IMR-90 (cell line): ENCODE data around the gene CA4. TPM values are rescaled to one million over a fixed set of nuclear protein-coding genes. Genes with fewer than 3 reads are reported as not detected.

Experiments used
- ATAC-seq: fragments of 200-7000 bp; cut with Tn5 transposase; 2 replicates; pipeline ENCODE4 v1.9.1; 2020; ENCODE audit warnings: low read depth, mild to moderate bottlenecking, moderate library complexity
- BruUV-seq: library from RNA; stranded (reverse); fragments of 400-500 nt; replicated peaks from 2 replicates; lab custom pipeline; 2021; lab: Mats Ljungman, UMichigan
- CTCF ChIA-PET: fragments of 300-600 bp; formaldehyde crosslinking; extraction: SDS; loops from one replicate; lab custom pipeline; 2021; ENCODE audit warnings: antibody characterized with exemption; lab: Yijun Ruan, JAX
- POLR2A ChIA-PET: fragments of 300-600 bp; sonication (Branson Sonifier 250); formaldehyde crosslinking; loops from one replicate; lab custom pipeline; 2022; ENCODE audit warnings: antibody characterized with exemption; ENCODE audit not compliant: unreplicated experiment; lab: Charles Lee
- DNase-seq: peaks from one replicate; pipeline ENCODE4 v3.0.0; 2013
- H2AFZ ChIP-seq: replicated peaks from 2 replicates; pipeline ENCODE3; 2013; ENCODE audit warnings: low read length, mild to moderate bottlenecking; ENCODE audit not compliant: poor library complexity
- H2AK5ac ChIP-seq: 2 replicates; pipeline ENCODE4 v1.6.1; 2013; ENCODE audit warnings: low read depth, low read length, inconsistent platforms
- H2AK9ac ChIP-seq: replicated peaks from 2 replicates; pipeline ENCODE3; 2013; ENCODE audit warnings: mild to moderate bottlenecking, low read depth, low read length, moderate library complexity; ENCODE audit not compliant: poor library complexity
- H2BK120ac ChIP-seq: 2 replicates; pipeline ENCODE4 v1.6.1; 2013; ENCODE audit warnings: low read depth, low read length, inconsistent platforms
- H2BK15ac ChIP-seq: 3 replicates; pipeline ENCODE4 v1.6.1; 2013; ENCODE audit warnings: low read depth, low read length, inconsistent platforms
- H2BK20ac ChIP-seq: 2 replicates; pipeline ENCODE4 v1.6.1; 2013; ENCODE audit warnings: low read depth, mild to moderate bottlenecking, inconsistent platforms, low read length, moderate library complexity
- H2BK5ac ChIP-seq: 2 replicates; pipeline ENCODE4 v1.6.1; 2013; ENCODE audit warnings: mild to moderate bottlenecking, low read depth, low read length, inconsistent platforms; ENCODE audit not compliant: poor library complexity, severe bottlenecking
- H3K14ac ChIP-seq: replicated peaks from 2 replicates; pipeline ENCODE4 v1.6.1; 2013; ENCODE audit warnings: low read depth, low read length, inconsistent platforms
- H3K18ac ChIP-seq: 2 replicates; pipeline ENCODE4 v1.6.1; 2013; ENCODE audit warnings: low read depth, low read length, control low read depth
- H3K23ac ChIP-seq: 2 replicates; pipeline ENCODE4 v1.6.1; 2013; ENCODE audit warnings: low read depth, low read length, inconsistent platforms
- H3K27ac ChIP-seq: 2 replicates; pipeline ENCODE4 v1.5.1; 2013; ENCODE audit warnings: mild to moderate bottlenecking, control low read depth, low read length; ENCODE audit not compliant: insufficient read depth
- H3K27me3 ChIP-seq: 2 replicates; pipeline ENCODE4 v1.6.1; 2013; ENCODE audit warnings: low read length; ENCODE audit not compliant: control insufficient read depth, insufficient read depth
- H3K36me3 ChIP-seq: 2 replicates; pipeline ENCODE4 v1.6.1; 2013; ENCODE audit warnings: low read length, mixed read lengths; ENCODE audit not compliant: control insufficient read depth, insufficient read depth
- H3K4ac ChIP-seq: 2 replicates; pipeline ENCODE4 v1.6.1; 2013; ENCODE audit warnings: low read depth, low read length, inconsistent platforms
- H3K4me1 ChIP-seq: 2 replicates; pipeline ENCODE4 v1.6.1; 2013; ENCODE audit warnings: low read length, mixed read lengths; ENCODE audit not compliant: control insufficient read depth, insufficient read depth
- H3K4me2 ChIP-seq: 2 replicates; pipeline ENCODE4 v1.6.1; 2013; ENCODE audit warnings: low read depth, mild to moderate bottlenecking, control low read depth, low read length, moderate library complexity
- H3K4me3 ChIP-seq: 2 replicates; pipeline ENCODE4 v1.5.1; 2013; ENCODE audit warnings: low read depth, mild to moderate bottlenecking, control low read depth, low read length, moderate library complexity; ENCODE audit not compliant: insufficient read depth
- H3K56ac ChIP-seq: 2 replicates; pipeline ENCODE4 v1.6.1; 2013; ENCODE audit warnings: low read length, inconsistent platforms; ENCODE audit not compliant: insufficient read depth; ENCODE audit errors: extremely low read depth
- H3K79me1 ChIP-seq, 2 experiments: 2 replicates each; pipeline ENCODE4 v1.6.1; 2013; ENCODE audit warnings: low read length in 2 of 2, inconsistent platforms in 1 of 2, low read depth in 1 of 2
- H3K9ac ChIP-seq: 2 replicates; pipeline ENCODE4 v1.6.1; 2013; ENCODE audit warnings: low read depth, low read length, control low read depth
- H3K9me1 ChIP-seq: 2 replicates; pipeline ENCODE4 v1.6.1; 2013; ENCODE audit warnings: low read length, inconsistent platforms; ENCODE audit not compliant: insufficient read depth
- H3K9me3 ChIP-seq: 2 replicates; pipeline ENCODE4 v1.6.1; 2013; ENCODE audit warnings: low read length; ENCODE audit not compliant: control insufficient read depth, insufficient read depth
- H4K20me1 ChIP-seq: 2 replicates; pipeline ENCODE4 v1.6.1; 2013; ENCODE audit warnings: low read length, inconsistent platforms; ENCODE audit not compliant: insufficient read depth
- H4K5ac ChIP-seq: 2 replicates; pipeline ENCODE4 v1.6.1; 2013; ENCODE audit warnings: mild to moderate bottlenecking, low read depth, low read length, control low read depth
- H4K8ac ChIP-seq, 2 experiments: 2 replicates each; pipeline ENCODE4 v1.6.1; 2013; ENCODE audit warnings: low read depth in 2 of 2, low read length in 2 of 2, control low read depth in 1 of 2, inconsistent platforms in 1 of 2
- H4K91ac ChIP-seq: 2 replicates; pipeline ENCODE4 v1.6.1; 2013; ENCODE audit warnings: low read depth, low read length, inconsistent platforms; ENCODE audit not compliant: insufficient read depth
- BHLHE40 ChIP-seq: fragments of 150-350 bp; IDR thresholded peaks from 2 replicates; pipeline ENCODE4 v1.6.1; 2016; ENCODE audit warnings: mild to moderate bottlenecking, low read depth, low read length
- CEBPB ChIP-seq: IDR thresholded peaks from 2 replicates; pipeline ENCODE4 v1.6.1; 2012; ENCODE audit warnings: low read depth, low read length, improper control_type of control experiment
- CHD1 ChIP-seq: IDR thresholded peaks from 2 replicates; pipeline ENCODE4 v1.6.1; 2012; ENCODE audit warnings: low read depth, low read length, improper control_type of control experiment
- CTCF ChIP-seq: conservative IDR thresholded peaks from 2 replicates; pipeline ENCODE4 v1.5.1; 2012; ENCODE audit warnings: mild to moderate bottlenecking, low read depth, low read length, improper control_type of control experiment
- ELK1 ChIP-seq: fragments of 150-350 bp; IDR thresholded peaks from 2 replicates; pipeline ENCODE4 v1.6.1; 2016; ENCODE audit warnings: low read depth, mild to moderate bottlenecking, low read length, moderate library complexity, borderline replicate concordance
- FOS ChIP-seq: fragments of 150-350 bp; IDR thresholded peaks from 2 replicates; pipeline ENCODE4 v1.6.1; 2016; ENCODE audit warnings: low read depth, low read length
- MAFK ChIP-seq: IDR thresholded peaks from 2 replicates; pipeline ENCODE4 v1.6.1; 2012; ENCODE audit warnings: low read depth, low read length, improper control_type of control experiment
- MAZ ChIP-seq: IDR thresholded peaks from 2 replicates; pipeline ENCODE4 v1.6.1; 2012; ENCODE audit warnings: low read depth, mild to moderate bottlenecking, low read length, improper control_type of control experiment, moderate library complexity, borderline replicate concordance
- MXI1 ChIP-seq: IDR thresholded peaks from 2 replicates; pipeline ENCODE4 v1.6.1; 2012; ENCODE audit warnings: low read depth, mild to moderate bottlenecking, low read length, moderate library complexity, borderline replicate concordance
- NFE2L2 ChIP-seq: fragments of 150-350 bp; IDR thresholded peaks from 2 replicates; pipeline ENCODE4 v1.6.1; 2016; ENCODE audit warnings: low read depth, mild to moderate bottlenecking, low read length
- POLR2A ChIP-seq: IDR thresholded peaks from 2 replicates; pipeline ENCODE4 v1.6.1; 2012; ENCODE audit warnings: mild to moderate bottlenecking, low read depth, low read length
- RAD21 ChIP-seq: IDR thresholded peaks from 2 replicates; pipeline ENCODE4 v1.6.1; 2012; ENCODE audit warnings: low read length, improper control_type of control experiment
- RCOR1 ChIP-seq: IDR thresholded peaks from 2 replicates; pipeline ENCODE4 v1.6.1; 2012; ENCODE audit warnings: mild to moderate bottlenecking, low read length, improper control_type of control experiment; ENCODE audit not compliant: insufficient replicate concordance
- RFX5 ChIP-seq: IDR thresholded peaks from 2 replicates; pipeline ENCODE4 v1.8.0; 2012; ENCODE audit warnings: low read depth, mild to moderate bottlenecking, low read length, moderate library complexity
- SMC3 ChIP-seq: fragments of 150-350 bp; IDR thresholded peaks from 2 replicates; pipeline ENCODE4 v1.6.1; 2016; ENCODE audit warnings: low read depth, mild to moderate bottlenecking, antibody characterized with exemption, low read length, moderate library complexity
- USF2 ChIP-seq: fragments of 150-350 bp; IDR thresholded peaks from 2 replicates; pipeline ENCODE4 v1.6.1; 2017; ENCODE audit warnings: mild to moderate bottlenecking, antibody characterized with exemption, low read length, low read depth
- WGBS, 2 experiments: methylation state at CpG; one replicate each; pipeline versions ENCODE4 v1.1.5 to v1.1.7; 2013; ENCODE audit warnings: missing lambda C conversion rate in 2 of 2; ENCODE audit not compliant: insufficient read length in 1 of 2; ENCODE audit errors: extremely low coverage in 2 of 2; 5-methylcytosine and 5-hydroxymethylcytosine counted together
- dilution Hi-C: fragments of 300-500 bp; cut with HindIII; formaldehyde crosslinking; loops from one replicate; pipeline ENCODE4 v1.14.3; 2018; ENCODE audit warnings: low sequenced_read_pairs; ENCODE audit not compliant: unreplicated experiment
- in situ Hi-C: fragments of 300-500 bp; cut with MboI; formaldehyde crosslinking; loops from 3 replicates; pipeline ENCODE4 v1.14.3; 2019; ENCODE audit warnings: low sequenced_read_pairs, inconsistent platforms, mixed read lengths
- intact Hi-C: fragments of 100-400 bp; cut with micrococcal nuclease; formaldehyde crosslinking; loops from 2 replicates; pipeline ENCODE4 v1.10.0; 2022
- polyA plus RNA-seq, 3 experiments: library from polyadenylated mRNA; depleted of rRNA; stranded (reverse); fragments of >200 nt; gene quantifications; 2 replicates each; pipeline ENCODE4 v1.2.3, GENCODE V29; 2012; ENCODE audit warnings: low replicate concordance in 1 of 3
- total RNA-seq: library from RNA; depleted of rRNA; stranded (reverse); fragments of >200 nt; gene quantifications from 2 replicates; pipeline ENCODE4 v1.2.3, GENCODE V29; 2012

The CA4 gene
- total and polyA plus RNA-seq, 2 of the 4 experiments (the other 2 are of a cell fraction), result not detected

DNA sequence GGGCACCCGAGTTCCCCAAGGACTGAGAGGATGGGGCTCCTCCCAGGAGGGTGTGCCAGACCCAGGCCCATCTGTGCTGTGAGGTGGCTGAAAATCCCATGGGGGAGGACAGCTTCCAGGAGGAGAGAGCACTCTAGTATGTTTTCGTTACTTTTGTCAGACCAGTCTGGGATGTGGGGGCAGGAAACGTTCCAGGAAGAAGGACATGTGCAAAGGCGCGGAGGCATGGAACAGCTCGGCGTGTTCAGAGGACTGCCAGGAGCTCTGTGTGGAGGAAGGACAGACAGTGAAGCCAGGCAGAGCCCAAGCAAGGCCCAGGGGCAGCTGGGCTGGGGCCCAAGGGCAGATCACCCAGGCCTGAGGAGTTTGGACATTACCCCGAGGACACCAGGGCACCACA is 7.0 kb downstream of the CA4 start:
- Histone ChIP-seq H2BK20ac (no peak overlapping the region), H2AK5ac (no peak overlapping the region), H4K91ac (no peak overlapping the region), H3K4me2 (no peak overlapping the region), H3K9ac (no peak overlapping the region), H2AK9ac (no peak overlapping the region), H2BK120ac (no peak overlapping the region), H3K14ac (no peak overlapping the region), H3K79me1 (no peaks in the 10 kb centered on the region), H3K23ac (no peak overlapping the region), H4K5ac (no peak overlapping the region), H3K4ac (no peak overlapping the region), H2AFZ (no peak overlapping the region), H3K56ac (no peak overlapping the region), H2BK5ac (no peak overlapping the region), H2BK15ac (no peak overlapping the region), H3K18ac (no peak overlapping the region), H3K9me1 (peaks cover 7% of the 10 kb centered on the region; the same call in 1 of the 2 replicates), H3K9me3 (no peaks in the 10 kb centered on the region), H3K27me3 (peaks cover 49% of the 10 kb centered on the region), H3K4me1 (peaks cover 3% of the 10 kb centered on the region; the same call in 1 of the 2 replicates), H3K4me3 (no peak overlapping the region), H4K20me1 (0 out of 2 replicates have a peak, but pooled peaks cover 5% of the 10 kb centered on the region), H4K8ac (no peak overlapping the region), H3K36me3 (no peaks in the 10 kb centered on the region), H3K27ac (no peak overlapping the region)
- ATAC-seq, result no peak
- BruUV-seq, result no TSS peak
- in situ Hi-C loops (no loop called here), dilution Hi-C loops (no loop called here), intact Hi-C loops (no loop called here)
- 87% methylated on average over 8 of the region's 8 CpGs; no CpG with 5 or more reads in 1 of the 2 experiments for WGBS, 2 experiments
- POLR2A ChIA-PET, result no interaction called here
- CTCF ChIA-PET, result interaction anchor here (0.6 kb wide), 1 partner anchor 53 kb away, joined by 8 read pairs; no protein-coding TSS in a partner anchor
- no peak for DNase-seq
- no peak for TF ChIP-seq SMC3
- no peak for TF ChIP-seq NFE2L2
- TF ChIP-seq ELK1, result no peak
- TF ChIP-seq USF2, result no peak
- no peak for TF ChIP-seq CHD1
- no peak for TF ChIP-seq RFX5
- no peak for TF ChIP-seq CTCF
- no peak for TF ChIP-seq RAD21
- no peak for TF ChIP-seq MXI1
- no peak for TF ChIP-seq MAFK
- no peak for TF ChIP-seq MAZ
- TF ChIP-seq FOS, result no peak
- TF ChIP-seq POLR2A, result no peak
- no peak for TF ChIP-seq RCOR1
- no peak for TF ChIP-seq CEBPB
- TF ChIP-seq BHLHE40, result no peak
